Ascending aorta (tissue), 2 donors: ENCODE data around the gene KCNMA1. TPM values are rescaled to one million over a fixed set of nuclear protein-coding genes. Genes with fewer than 3 reads are reported as not detected.

Experiments
- DNase-seq, 2 donors: peaks; one replicate each; pipeline ENCODE4 v3.0.0-alpha.2; 2019; ENCODE audit warnings: low spot score in 2 of 2
- H3K27ac ChIP-seq, 2 donors: fragments of 200-600 bp; sonication (generic); one replicate each; pipeline ENCODE4 v1.5.1; 2016 to 2017; ENCODE audit warnings: mild to moderate bottlenecking in 1 of 2
- H3K27me3 ChIP-seq: fragments of 200-600 bp; sonication (generic); one replicate; pipeline ENCODE4 v1.5.1; 2017
- H3K36me3 ChIP-seq, 2 donors: fragments of 200-600 bp; sonication (generic); one replicate each; pipeline ENCODE4 v1.5.1; 2016
- H3K4me1 ChIP-seq, 2 donors: fragments of 200-600 bp; sonication (generic); one replicate each; pipeline ENCODE4 v1.5.1; 2016 to 2017; ENCODE audit warnings: mild to moderate bottlenecking in 1 of 2
- H3K4me3 ChIP-seq, 2 donors: fragments of 200-600 bp; sonication (generic); one replicate each; pipeline ENCODE4 v1.5.1; 2016 to 2017; ENCODE audit warnings: mild to moderate bottlenecking in 1 of 2
- H3K9me3 ChIP-seq, 2 donors: fragments of 200-600 bp; sonication (generic); one replicate each; pipeline ENCODE4 v1.5.1; 2016
- intact Hi-C: fragments of 100-400 bp; cut with DNase I; formaldehyde crosslinking; loops from one replicate; pipeline ENCODE4 v1.15.1; 2023
- total RNA-seq: library from RNA; depleted of rRNA; stranded (reverse); fragments of >200 nt; gene quantifications from one replicate; pipeline ENCODE4 v1.1.0, GENCODE V29; 2016
- TF ChIP-seq, protein P1 (sequence below), 3 experiments: fragments of 200-600 bp in 2 of 3; fragments of 450-650 bp in 1 of 3; sonication (generic) in 2 of 3; IDR thresholded peaks; one replicate each; pipeline ENCODE4 v1.5.1; 2016 to 2019; ENCODE audit warnings: antibody characterized with exemption in 3 of 3, mild to moderate bottlenecking in 1 of 3, moderate library complexity in 1 of 3

The KCNMA1 gene
- total RNA-seq, 1 donor from 2014 or later, result 28.6 TPM

DNA sequence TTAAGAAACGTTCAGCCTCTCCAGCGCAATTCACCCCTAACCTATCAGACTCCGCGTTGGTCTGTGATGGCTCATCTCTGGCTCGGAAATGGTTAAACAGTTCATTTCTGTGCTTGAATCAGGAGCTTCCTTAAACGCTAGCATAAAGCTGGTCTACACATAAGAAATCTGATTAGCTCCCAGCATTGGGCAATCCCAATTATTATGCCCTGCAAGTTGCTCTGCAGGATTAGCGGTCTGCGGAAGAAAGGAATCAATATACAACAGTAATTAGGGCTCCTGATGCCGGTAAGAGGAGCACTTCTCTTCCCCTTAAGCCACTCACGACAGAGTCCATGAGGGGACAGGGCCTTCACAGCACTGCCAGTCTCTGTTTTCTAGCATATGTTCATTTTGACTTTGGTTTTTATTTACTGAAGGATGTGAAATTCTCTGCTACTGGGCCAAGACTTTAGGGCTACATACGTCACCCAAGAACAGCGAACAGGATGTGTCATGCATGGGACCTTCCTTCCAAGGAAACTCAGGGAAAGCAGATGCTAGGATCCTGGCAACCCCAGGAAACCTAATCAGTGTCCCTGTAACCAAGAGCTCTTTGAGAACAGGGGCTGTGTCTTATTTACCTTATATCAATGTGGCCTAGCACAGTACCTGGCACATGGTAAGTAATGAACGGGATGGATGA lies 324.4 kb downstream of the KCNMA1 start:
- TF ChIP-seq, protein P1, sequence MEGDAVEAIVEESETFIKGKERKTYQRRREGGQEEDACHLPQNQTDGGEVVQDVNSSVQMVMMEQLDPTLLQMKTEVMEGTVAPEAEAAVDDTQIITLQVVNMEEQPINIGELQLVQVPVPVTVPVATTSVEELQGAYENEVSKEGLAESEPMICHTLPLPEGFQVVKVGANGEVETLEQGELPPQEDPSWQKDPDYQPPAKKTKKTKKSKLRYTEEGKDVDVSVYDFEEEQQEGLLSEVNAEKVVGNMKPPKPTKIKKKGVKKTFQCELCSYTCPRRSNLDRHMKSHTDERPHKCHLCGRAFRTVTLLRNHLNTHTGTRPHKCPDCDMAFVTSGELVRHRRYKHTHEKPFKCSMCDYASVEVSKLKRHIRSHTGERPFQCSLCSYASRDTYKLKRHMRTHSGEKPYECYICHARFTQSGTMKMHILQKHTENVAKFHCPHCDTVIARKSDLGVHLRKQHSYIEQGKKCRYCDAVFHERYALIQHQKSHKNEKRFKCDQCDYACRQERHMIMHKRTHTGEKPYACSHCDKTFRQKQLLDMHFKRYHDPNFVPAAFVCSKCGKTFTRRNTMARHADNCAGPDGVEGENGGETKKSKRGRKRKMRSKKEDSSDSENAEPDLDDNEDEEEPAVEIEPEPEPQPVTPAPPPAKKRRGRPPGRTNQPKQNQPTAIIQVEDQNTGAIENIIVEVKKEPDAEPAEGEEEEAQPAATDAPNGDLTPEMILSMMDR (IDR thresholded peaks at IDR 0.05), result no peak
- no peak overlapping the region for H3K27ac ChIP-seq
- H3K36me3 ChIP-seq, result no peaks in the 10 kb centered on the region
- no peaks in the 10 kb centered on the region for H3K9me3 ChIP-seq
- no peaks in the 10 kb centered on the region for H3K27me3 ChIP-seq
- intact Hi-C loops, result no loop called here
- DNase-seq, result no peak
- H3K4me1 ChIP-seq, result peaks cover 8 to 21% of the 10 kb centered on the region in 2 donors
- no peak overlapping the region for H3K4me3 ChIP-seq

DNA sequence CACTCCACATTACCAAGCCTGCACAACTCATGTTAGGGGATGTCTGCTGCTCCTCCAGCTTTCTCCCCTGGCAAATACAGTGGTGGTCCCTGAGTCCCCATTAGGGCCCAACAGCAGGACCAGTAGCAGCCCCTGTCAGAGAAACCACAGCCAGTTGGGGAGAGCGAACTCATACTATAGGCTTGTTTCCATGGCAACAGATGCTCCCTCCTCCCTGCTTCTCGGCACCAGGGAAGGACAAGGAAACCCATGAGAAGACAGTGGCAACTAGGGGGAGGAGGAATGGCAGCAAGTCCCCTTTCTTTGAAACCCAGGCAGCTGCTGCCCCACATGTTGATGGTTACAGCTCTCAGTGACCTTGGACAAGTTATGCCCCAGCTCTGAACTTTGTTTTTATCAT lies 326.4 kb downstream of the KCNMA1 start:
- H3K4me3 ChIP-seq, result no peak overlapping the region
- intact Hi-C loops, result no loop called here
- DNase-seq, result no peak
- no peaks in the 10 kb centered on the region for H3K27me3 ChIP-seq
- no peaks in the 10 kb centered on the region for H3K9me3 ChIP-seq
- TF ChIP-seq, protein P1 (IDR thresholded peaks at IDR 0.05), result no peak
- peak overlapping the region in 1 of 2 donors; percentile 51 for H3K27ac ChIP-seq
- H3K36me3 ChIP-seq, result no peaks in the 10 kb centered on the region
- peaks cover 8 to 23% of the 10 kb centered on the region in 2 donors for H3K4me1 ChIP-seq

DNA sequence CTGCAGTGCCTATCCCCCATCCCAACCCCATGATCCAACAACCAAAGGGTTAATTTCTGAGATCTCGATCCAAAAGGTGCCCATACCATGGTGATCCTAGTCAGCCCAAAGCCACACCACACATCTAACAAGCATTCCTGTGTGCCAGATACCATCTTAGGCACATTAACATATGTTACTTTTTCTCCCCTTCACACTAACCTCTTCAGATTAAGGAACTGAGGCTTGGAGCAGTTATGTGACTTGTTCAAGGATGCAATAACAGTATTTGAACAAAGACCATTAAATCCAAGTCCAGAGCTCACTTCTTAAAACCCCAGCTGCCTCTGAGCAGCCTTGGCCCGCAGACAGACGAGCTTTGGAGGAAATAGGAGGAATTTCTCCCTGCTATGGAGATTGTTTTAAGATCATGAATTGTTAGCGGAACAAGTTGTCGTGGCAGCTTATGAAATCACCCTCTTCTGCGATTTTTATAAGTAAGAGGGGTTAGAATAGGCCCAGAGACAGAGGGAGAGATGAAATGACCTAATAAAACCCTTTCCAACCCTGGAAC lies 327.2 kb downstream of the KCNMA1 start:
- Histone ChIP-seq H3K36me3 (no peaks in the 10 kb centered on the region), H3K4me3 (no peak overlapping the region), H3K27me3 (no peaks in the 10 kb centered on the region), H3K27ac (peak overlapping the region; percentile 47 to 51), H3K4me1 (peaks cover 8 to 23% of the 10 kb centered on the region in 2 donors), H3K9me3 (no peaks in the 10 kb centered on the region)
- DNase-seq, result no peak
- intact Hi-C loops, result no loop called here
- TF ChIP-seq, protein P1 (IDR thresholded peaks at IDR 0.05), result no peak

DNA sequence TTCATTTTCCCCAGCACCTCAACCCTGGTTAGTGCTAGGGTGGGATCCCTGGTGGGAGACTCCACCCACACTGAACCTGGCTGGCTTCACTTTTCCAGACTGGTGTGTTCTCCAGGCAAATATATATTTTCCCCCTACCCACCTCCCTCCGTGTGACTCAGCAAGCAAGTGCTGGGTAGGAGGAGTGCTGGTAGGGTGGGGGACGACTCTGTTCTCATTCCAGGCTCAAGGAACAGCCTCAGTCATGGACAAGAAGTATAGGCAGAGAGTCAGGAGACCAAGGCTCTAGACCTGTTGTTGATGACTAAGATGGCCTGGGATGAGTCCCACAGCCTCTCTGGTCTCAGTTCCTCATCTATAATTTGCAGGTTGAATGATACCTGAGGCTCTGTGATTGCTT lies 328.1 kb downstream of the KCNMA1 start:
- H3K9me3 ChIP-seq, result no peaks in the 10 kb centered on the region
- H3K4me3 ChIP-seq, result no peak overlapping the region
- no peaks in the 10 kb centered on the region for H3K36me3 ChIP-seq
- no peak for DNase-seq
- H3K27ac ChIP-seq, result peak overlapping the region; percentile 47 to 51
- TF ChIP-seq, protein P1 (IDR thresholded peaks at IDR 0.05), result no peak
- no peaks in the 10 kb centered on the region for H3K27me3 ChIP-seq
- intact Hi-C loops, result no loop called here
- peaks cover 8 to 23% of the 10 kb centered on the region in 2 donors for H3K4me1 ChIP-seq

DNA sequence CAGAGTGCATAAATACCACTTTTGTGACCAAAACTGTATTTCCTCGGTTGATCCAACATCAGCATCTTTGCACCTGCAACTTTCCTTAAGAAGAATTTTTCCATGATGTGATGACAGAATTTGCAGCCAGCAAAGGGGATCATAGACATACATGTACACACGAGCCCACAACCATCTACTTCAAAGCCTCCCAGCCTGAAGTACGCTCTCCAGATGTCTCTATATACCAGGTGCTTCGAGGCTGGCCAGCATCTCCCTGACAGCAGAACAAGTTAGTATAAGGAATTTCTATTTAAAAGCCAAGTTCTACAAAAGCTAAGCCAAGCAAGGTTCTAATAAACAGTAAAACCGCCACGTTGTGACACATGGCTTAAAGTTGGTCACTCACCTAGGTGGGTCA lies 328.5 kb downstream of the KCNMA1 start:
- no peak for DNase-seq
- peak overlapping the region in 1 of 2 donors; percentile 51 for H3K27ac ChIP-seq
- H3K4me1 ChIP-seq, result peaks cover 8 to 23% of the 10 kb centered on the region in 2 donors
- no peaks in the 10 kb centered on the region for H3K9me3 ChIP-seq
- TF ChIP-seq, protein P1 (IDR thresholded peaks at IDR 0.05), result no peak
- intact Hi-C loops, result no loop called here
- H3K36me3 ChIP-seq, result no peaks in the 10 kb centered on the region
- no peaks in the 10 kb centered on the region for H3K27me3 ChIP-seq
- H3K4me3 ChIP-seq, result no peak overlapping the region
